NT2/D1 (cell line): ENCODE measurements around the gene ATF5.

Experiments
- SUZ12 ChIP-seq: IDR thresholded peaks from 2 replicates; pipeline ENCODE4 v1.6.1; 2011; ENCODE audit not compliant: insufficient read length, insufficient read depth; ENCODE audit errors: extremely low read depth
- YY1 ChIP-seq: IDR thresholded peaks from 2 replicates; pipeline ENCODE4 v1.6.1; 2011; ENCODE audit not compliant: insufficient read length, insufficient read depth
- ZNF274 ChIP-seq: IDR thresholded peaks from 2 replicates; pipeline ENCODE4 v1.6.1; 2011; ENCODE audit warnings: mild to moderate bottlenecking, low read depth, low read length

- no peak for TF ChIP-seq YY1
- no peak for TF ChIP-seq SUZ12
- no peak for TF ChIP-seq ZNF274
Observed at GRCh38 chr19:49971991-49972411, 43.0 kb downstream of the ATF5 start.
